ENCODE data around the gene INVS.

The INVS gene

DNA sequence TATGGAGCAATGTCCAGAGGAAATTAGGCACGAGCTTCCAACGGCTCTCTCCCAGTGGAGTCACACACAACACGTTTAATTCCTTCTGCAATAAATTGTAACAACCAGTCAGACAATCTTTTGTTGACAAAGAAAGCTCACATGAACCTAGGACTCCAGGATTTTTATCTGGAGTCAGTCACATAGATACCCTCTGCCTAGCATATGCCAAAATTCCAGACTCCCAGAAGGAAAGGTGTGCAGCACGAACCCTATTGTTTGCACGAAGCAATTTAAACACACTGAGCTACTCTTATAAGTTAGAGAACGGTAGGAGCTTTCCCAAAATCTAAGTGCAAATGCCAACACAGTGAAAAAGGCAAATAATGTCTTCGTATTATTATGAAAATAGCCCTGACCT is 186.6 kb downstream of the INVS start:
- Histone ChIP-seq H3K4me3 (ENCODE audit: low read depth, low read length, poor library complexity, severe bottlenecking) (no peak overlapping the region), H3K27ac (ENCODE audit: low read depth, low read length, poor library complexity, severe bottlenecking) (no peak overlapping the region), H3K79me2 (ENCODE audit: insufficient read depth, low read length) (no peaks in the 10 kb centered on the region), H3K4me1 (ENCODE audit: insufficient read depth, low read length, severe bottlenecking) (no peaks in the 10 kb centered on the region), H3K9me2 (ENCODE audit: low read depth, low read length) (no peaks in the 10 kb centered on the region), H3K36me3 (ENCODE audit: insufficient read depth, low read length) (peaks cover 61% of the 10 kb centered on the region), H2AFZ (ENCODE audit: low read length) (no peak overlapping the region), H3F3A (ENCODE audit: insufficient read depth, low read length) (no peaks in the 10 kb centered on the region), H3K9ac (ENCODE audit: low read length) (no peak overlapping the region), H3K4me2 (ENCODE audit: low read length) (no peak overlapping the region), H4K20me1 (ENCODE audit: insufficient read depth, low read length) (no peaks in the 10 kb centered on the region), H3K9me3 (ENCODE audit: low read length) (peaks cover 8% of the 10 kb centered on the region; the same call in 1 of the 2 replicates), H3K27me3 (ENCODE audit: insufficient read depth, low read length) (no peaks in the 10 kb centered on the region)
- TF ChIP-seq, protein P1, sequence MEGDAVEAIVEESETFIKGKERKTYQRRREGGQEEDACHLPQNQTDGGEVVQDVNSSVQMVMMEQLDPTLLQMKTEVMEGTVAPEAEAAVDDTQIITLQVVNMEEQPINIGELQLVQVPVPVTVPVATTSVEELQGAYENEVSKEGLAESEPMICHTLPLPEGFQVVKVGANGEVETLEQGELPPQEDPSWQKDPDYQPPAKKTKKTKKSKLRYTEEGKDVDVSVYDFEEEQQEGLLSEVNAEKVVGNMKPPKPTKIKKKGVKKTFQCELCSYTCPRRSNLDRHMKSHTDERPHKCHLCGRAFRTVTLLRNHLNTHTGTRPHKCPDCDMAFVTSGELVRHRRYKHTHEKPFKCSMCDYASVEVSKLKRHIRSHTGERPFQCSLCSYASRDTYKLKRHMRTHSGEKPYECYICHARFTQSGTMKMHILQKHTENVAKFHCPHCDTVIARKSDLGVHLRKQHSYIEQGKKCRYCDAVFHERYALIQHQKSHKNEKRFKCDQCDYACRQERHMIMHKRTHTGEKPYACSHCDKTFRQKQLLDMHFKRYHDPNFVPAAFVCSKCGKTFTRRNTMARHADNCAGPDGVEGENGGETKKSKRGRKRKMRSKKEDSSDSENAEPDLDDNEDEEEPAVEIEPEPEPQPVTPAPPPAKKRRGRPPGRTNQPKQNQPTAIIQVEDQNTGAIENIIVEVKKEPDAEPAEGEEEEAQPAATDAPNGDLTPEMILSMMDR (IDR thresholded peaks at IDR 0.05; ENCODE audit: low read length), result no peak
- no peak for TF ChIP-seq EZH2 (IDR thresholded peaks at IDR 0.05; ENCODE audit: borderline replicate concordance, low read length)

- Histone ChIP-seq H3K27me3 (ENCODE audit: insufficient read depth, low read length) (no peaks in the 10 kb centered on the region), H3K27ac (ENCODE audit: low read depth, low read length, poor library complexity, severe bottlenecking) (no peak overlapping the region), H3K36me3 (ENCODE audit: insufficient read depth, low read length) (peaks cover 66% of the 10 kb centered on the region), H2AFZ (ENCODE audit: low read length) (no peak overlapping the region), H3F3A (ENCODE audit: insufficient read depth, low read length) (no peaks in the 10 kb centered on the region), H4K20me1 (ENCODE audit: insufficient read depth, low read length) (no peaks in the 10 kb centered on the region), H3K9me2 (ENCODE audit: low read depth, low read length) (no peaks in the 10 kb centered on the region), H3K4me1 (ENCODE audit: insufficient read depth, low read length, severe bottlenecking) (no peaks in the 10 kb centered on the region), H3K4me3 (ENCODE audit: low read depth, low read length, poor library complexity, severe bottlenecking) (no peak overlapping the region), H3K4me2 (ENCODE audit: low read length) (no peak overlapping the region), H3K9ac (ENCODE audit: low read length) (no peak overlapping the region), H3K79me2 (ENCODE audit: insufficient read depth, low read length) (no peaks in the 10 kb centered on the region), H3K9me3 (ENCODE audit: low read length) (peaks cover 8% of the 10 kb centered on the region; the same call in 1 of the 2 replicates)
- no peak for TF ChIP-seq EZH2 (IDR thresholded peaks at IDR 0.05; ENCODE audit: borderline replicate concordance, low read length)
- TF ChIP-seq, protein P1 (IDR thresholded peaks at IDR 0.05; ENCODE audit: low read length), result no peak
Measured at GRCh38 chr9:100286257-100286656, 187.2 kb downstream of the INVS start.

GRCh38 chr9:100287186-100287585 is 188.1 kb downstream of the INVS start:
- Histone ChIP-seq H2AFZ (ENCODE audit: low read length) (no peak overlapping the region), H3K79me2 (ENCODE audit: insufficient read depth, low read length) (no peaks in the 10 kb centered on the region), H3F3A (ENCODE audit: insufficient read depth, low read length) (no peaks in the 10 kb centered on the region), H3K4me3 (ENCODE audit: low read depth, low read length, poor library complexity, severe bottlenecking) (no peak overlapping the region), H3K9me2 (ENCODE audit: low read depth, low read length) (no peaks in the 10 kb centered on the region), H3K4me1 (ENCODE audit: insufficient read depth, low read length, severe bottlenecking) (no peaks in the 10 kb centered on the region), H3K27me3 (ENCODE audit: insufficient read depth, low read length) (no peaks in the 10 kb centered on the region), H4K20me1 (ENCODE audit: insufficient read depth, low read length) (no peaks in the 10 kb centered on the region), H3K9me3 (ENCODE audit: low read length) (peaks cover 8% of the 10 kb centered on the region; the same call in 1 of the 2 replicates), H3K36me3 (ENCODE audit: insufficient read depth, low read length) (peaks cover 75% of the 10 kb centered on the region), H3K27ac (ENCODE audit: low read depth, low read length, poor library complexity, severe bottlenecking) (no peak overlapping the region), H3K4me2 (ENCODE audit: low read length) (no peak overlapping the region), H3K9ac (ENCODE audit: low read length) (no peak overlapping the region)
- TF ChIP-seq EZH2 (IDR thresholded peaks at IDR 0.05; ENCODE audit: borderline replicate concordance, low read length), result no peak
- TF ChIP-seq, protein P1 (IDR thresholded peaks at IDR 0.05; ENCODE audit: low read length), result no peak

Measured in OCI-LY1 (cell line).